ENCODE measurements around the gene IFT88.

The IFT88 gene

GRCh38 chr13:20633802-20634201, 66.8 kb downstream of the IFT88 start:
- in situ Hi-C loops (cut with MboI; ENCODE audit: low sequenced_read_pairs, unreplicated experiment) = no loop called here
- TF ChIP-seq, protein P1, sequence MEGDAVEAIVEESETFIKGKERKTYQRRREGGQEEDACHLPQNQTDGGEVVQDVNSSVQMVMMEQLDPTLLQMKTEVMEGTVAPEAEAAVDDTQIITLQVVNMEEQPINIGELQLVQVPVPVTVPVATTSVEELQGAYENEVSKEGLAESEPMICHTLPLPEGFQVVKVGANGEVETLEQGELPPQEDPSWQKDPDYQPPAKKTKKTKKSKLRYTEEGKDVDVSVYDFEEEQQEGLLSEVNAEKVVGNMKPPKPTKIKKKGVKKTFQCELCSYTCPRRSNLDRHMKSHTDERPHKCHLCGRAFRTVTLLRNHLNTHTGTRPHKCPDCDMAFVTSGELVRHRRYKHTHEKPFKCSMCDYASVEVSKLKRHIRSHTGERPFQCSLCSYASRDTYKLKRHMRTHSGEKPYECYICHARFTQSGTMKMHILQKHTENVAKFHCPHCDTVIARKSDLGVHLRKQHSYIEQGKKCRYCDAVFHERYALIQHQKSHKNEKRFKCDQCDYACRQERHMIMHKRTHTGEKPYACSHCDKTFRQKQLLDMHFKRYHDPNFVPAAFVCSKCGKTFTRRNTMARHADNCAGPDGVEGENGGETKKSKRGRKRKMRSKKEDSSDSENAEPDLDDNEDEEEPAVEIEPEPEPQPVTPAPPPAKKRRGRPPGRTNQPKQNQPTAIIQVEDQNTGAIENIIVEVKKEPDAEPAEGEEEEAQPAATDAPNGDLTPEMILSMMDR (IDR thresholded peaks at IDR 0.05; ENCODE audit: borderline replicate concordance, control extremely low read depth, extremely low read depth, insufficient read depth, missing control alignments) = no peak

DNA sequence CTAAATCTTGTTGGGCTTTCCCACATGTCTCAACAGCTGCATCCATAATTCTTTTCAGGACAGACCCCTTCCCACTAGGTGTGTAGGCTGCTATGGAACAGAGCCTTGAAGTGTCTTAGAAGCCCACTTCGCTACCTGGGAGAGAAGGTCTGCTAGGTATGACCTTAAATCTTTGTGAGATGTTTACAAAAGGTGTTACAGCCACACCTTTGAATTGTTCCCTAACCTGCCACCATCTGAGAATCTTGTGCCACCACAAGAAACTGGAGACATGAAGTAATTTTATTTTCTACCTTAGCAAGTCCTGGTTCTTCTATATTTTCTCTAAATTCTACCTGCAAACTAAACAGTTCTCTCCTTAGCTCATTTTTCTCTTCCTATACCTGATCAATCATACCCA, 69.1 kb downstream of the IFT88 start:
- TF ChIP-seq, protein P1 (IDR thresholded peaks at IDR 0.05; ENCODE audit: borderline replicate concordance, control extremely low read depth, extremely low read depth, insufficient read depth, missing control alignments) = no peak
- no peak for DNase-seq (ENCODE audit: low spot score)
- in situ Hi-C loops (cut with MboI; ENCODE audit: low sequenced_read_pairs, unreplicated experiment) = no loop called here

More at GRCh38 chr13:20633802-20634201, 66.8 kb downstream of the IFT88 start:
- DNase-seq (ENCODE audit: low spot score) = no peak

GRCh38 chr13:20637811-20638210, 70.9 kb downstream of the IFT88 start:
- no peak for DNase-seq (ENCODE audit: low spot score)
- TF ChIP-seq, protein P1 (IDR thresholded peaks at IDR 0.05; ENCODE audit: borderline replicate concordance, control extremely low read depth, extremely low read depth, insufficient read depth, missing control alignments) = no peak
- in situ Hi-C loops (cut with MboI; ENCODE audit: low sequenced_read_pairs, unreplicated experiment) = no loop called here

GRCh38 chr13:20647758-20648157, 80.8 kb downstream of the IFT88 start:
- in situ Hi-C loops (cut with MboI; ENCODE audit: low sequenced_read_pairs, unreplicated experiment) = no loop called here
- TF ChIP-seq, protein P1 (IDR thresholded peaks at IDR 0.05; ENCODE audit: borderline replicate concordance, control extremely low read depth, extremely low read depth, insufficient read depth, missing control alignments) = no peak
- DNase-seq (ENCODE audit: low spot score) = no peak

DNA sequence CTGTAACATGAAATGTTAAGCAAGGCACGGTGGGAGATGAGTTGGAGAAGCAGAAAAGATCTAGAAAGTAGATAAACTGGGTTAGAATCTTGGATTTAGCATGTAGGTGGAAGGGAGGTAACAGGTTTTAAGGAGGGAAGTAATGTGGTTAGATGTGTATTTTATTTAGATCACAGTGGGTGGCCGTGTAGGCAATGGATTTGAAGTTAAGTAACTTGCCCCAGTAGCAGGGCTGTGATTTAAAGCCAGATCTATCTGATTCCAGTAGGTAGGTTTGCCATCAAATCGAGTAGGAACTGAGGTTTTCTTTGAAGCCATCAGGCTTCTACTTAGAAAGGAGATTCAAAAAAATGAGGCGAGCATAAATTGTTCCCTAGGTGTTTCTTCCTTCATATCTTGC, 86.0 kb downstream of the IFT88 start:
- in situ Hi-C loops (cut with MboI; ENCODE audit: low sequenced_read_pairs, unreplicated experiment) = no loop called here
- DNase-seq (ENCODE audit: low spot score) = no peak
- TF ChIP-seq, protein P1 (IDR thresholded peaks at IDR 0.05; ENCODE audit: borderline replicate concordance, control extremely low read depth, extremely low read depth, insufficient read depth, missing control alignments) = no peak

DNA sequence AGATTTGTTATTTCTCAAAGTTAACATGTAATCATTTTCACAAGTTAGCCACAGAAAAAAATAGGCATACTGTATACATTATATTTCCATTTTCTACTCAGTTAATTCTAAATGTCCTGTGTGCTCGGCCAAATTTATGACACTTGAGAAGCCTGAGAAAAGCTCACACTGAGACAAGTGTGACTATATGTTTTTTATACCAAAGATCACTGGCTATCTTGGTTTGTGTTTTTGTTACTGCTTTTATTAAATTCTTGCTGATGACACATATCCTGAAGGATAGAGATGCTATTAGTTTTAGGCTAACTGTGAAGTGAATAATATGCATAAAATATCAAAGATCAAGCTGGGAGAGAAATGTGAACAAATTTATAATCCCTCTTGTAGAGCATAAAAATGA, 87.2 kb downstream of the IFT88 start:
- TF ChIP-seq, protein P1 (IDR thresholded peaks at IDR 0.05; ENCODE audit: borderline replicate concordance, control extremely low read depth, extremely low read depth, insufficient read depth, missing control alignments) = no peak
- in situ Hi-C loops (cut with MboI; ENCODE audit: low sequenced_read_pairs, unreplicated experiment) = no loop called here

More for the DNA sequence above, 87.2 kb downstream of the IFT88 start:
- no peak for DNase-seq (ENCODE audit: low spot score)

Measured in GM13976 (cell line).